HG03175 (cell line): ENCODE measurements around the gene SLC6A6.

Experiments
- ATAC-seq: cut with Tn5 transposase; IDR thresholded peaks from one replicate; pipeline ENCODE4 v1.9.1; 2021; ENCODE audit warnings: mild to moderate bottlenecking, moderate library complexity; ENCODE audit not compliant: unreplicated experiment

Gene SLC6A6

GRCh38 chr3:14464521-14464920, 62.1 kb downstream of the SLC6A6 start:
- no peak for ATAC-seq

- ATAC-seq, result no peak
Measured at GRCh38 chr3:14465425-14465824, 63.0 kb downstream of the SLC6A6 start.

GRCh38 chr3:14466179-14466903, 63.9 kb downstream of the SLC6A6 start:
- no peak for ATAC-seq

DNA sequence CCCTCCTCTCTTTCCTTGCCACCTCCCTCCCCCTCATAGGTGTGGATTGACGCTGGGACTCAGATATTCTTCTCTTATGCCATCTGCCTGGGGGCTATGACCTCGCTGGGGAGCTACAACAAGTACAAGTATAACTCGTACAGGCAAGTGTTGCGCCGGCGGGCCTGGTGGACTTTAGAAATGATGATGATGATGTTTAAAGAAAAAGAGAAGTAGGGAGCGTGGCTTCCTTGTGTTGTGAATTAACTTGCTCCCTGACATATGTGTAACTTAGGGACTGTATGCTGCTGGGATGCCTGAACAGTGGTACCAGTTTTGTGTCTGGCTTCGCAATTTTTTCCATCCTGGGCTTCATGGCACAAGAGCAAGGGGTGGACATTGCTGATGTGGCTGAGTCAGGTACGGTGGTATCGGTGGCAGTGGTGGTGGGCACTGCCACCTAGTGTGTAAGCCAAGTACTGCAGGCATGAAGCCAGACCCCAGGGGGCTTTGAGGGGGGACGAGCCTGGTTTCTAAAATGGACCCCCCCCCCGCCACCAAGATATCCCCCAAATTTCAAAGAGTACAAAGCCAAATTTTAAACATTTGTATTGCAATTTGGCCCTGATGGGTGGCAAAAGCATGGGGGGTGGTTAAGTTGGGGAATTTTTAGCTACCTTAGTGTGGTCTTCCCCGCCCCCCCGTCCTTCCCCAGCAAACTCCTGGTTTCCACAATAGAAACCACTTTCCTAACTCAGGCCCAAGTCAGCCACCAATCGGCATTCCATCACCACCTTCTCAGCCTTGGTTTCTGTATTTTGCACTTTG, 65.6 kb downstream of the SLC6A6 start:
- no peak for ATAC-seq

DNA sequence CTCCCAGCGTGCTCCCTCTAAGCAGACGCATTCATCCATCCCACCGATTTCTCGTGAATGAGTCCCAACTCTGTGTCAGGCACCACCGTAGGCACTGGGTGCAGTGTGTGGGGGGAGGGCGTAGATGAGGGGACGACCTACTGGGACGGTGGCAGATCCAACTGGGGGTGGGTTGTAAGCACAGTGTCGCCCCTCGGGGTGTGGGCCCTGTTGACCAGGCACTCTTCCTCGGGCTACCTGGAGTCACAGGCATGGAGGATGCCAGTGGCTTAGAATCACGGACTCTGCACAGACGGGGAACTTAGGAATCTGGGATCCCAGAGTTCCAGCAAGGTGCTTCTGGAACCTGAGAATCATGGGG, 66.2 kb downstream of the SLC6A6 start:
- ATAC-seq, result no peak

- no peak for ATAC-seq
Measured at GRCh38 chr3:14470461-14470860, 68.1 kb downstream of the SLC6A6 start.

DNA sequence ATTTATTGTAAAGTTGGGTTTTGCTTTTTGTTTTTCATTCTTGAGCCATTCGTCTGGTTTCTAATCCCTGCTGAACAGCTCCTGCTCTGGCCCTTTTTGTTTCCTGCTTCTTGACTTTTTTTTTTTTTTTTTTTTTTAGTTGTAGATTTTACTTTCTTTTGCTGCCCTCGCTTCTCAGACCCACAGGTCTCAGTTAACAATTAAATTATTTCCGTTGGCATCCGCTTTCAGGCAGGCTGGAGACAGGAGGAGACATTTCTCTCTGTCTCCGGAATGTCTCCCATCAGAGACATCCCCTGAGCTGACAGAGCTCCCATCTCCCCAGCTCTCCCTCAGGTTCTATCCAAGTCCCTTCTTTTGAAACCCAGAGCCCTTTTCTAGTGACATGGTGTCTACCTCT, 68.6 kb downstream of the SLC6A6 start:
- no peak for ATAC-seq

DNA sequence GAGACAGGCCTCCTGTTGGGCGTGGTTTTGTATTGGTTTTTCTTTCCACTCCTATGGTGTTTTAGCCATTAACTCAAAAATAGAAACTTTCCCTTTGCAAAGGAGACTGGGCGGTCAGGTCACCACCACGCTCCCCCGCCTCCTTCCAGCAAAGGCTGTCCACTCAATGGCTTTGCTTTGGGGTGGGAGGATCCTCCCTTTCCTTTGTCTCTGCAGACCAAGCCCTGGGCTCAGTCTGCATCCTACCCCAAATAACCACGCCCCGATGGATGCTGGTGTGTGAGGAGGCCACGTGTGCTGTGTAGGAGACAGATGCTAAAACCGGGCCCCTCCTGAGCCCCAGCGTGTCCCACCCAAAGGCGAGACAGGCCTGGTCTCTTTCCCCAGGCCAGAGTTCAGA, 69.3 kb downstream of the SLC6A6 start:
- no peak for ATAC-seq

DNA sequence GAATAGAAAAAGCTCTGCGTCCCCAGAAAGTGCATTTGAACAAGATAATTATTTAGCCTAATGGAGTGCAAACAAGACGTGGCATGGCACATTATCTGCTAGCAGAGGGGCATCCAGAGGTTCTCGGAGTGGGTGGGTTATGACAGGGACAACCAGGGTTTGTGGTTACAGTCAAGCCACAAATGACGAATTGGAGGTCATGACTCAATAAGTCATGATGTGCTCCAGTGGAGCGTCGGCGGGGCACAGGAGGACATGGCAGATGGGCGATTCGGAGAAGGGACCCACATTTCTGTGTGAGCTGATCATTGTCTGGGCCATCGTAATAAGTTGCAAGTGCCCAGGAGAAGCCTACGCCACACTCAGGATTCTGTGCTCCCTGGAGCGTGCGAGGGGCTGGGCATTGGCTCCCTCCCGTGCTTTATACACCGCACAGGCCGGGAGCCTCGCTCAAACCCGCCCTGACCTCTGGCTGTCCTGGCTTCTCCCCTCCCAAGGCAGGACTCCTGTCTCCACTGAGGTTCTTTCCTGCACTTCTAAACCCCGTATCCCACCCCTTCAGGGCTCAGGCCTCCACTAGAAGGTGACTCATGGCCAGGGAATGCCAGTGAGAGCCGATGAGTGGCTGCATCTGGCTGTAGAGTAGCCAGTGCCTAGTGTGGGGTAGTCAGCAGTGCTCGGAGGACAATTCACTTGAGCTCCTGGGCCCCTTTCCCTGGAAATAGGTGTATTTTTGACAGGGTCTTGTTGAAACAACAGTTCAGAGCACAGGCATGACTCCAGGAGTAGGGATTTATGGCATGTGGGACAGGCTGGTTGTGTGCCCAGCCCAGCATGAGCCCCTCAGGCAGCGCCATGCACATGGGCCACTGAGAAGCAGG, 70.3 kb downstream of the SLC6A6 start:
- no peak for ATAC-seq

DNA sequence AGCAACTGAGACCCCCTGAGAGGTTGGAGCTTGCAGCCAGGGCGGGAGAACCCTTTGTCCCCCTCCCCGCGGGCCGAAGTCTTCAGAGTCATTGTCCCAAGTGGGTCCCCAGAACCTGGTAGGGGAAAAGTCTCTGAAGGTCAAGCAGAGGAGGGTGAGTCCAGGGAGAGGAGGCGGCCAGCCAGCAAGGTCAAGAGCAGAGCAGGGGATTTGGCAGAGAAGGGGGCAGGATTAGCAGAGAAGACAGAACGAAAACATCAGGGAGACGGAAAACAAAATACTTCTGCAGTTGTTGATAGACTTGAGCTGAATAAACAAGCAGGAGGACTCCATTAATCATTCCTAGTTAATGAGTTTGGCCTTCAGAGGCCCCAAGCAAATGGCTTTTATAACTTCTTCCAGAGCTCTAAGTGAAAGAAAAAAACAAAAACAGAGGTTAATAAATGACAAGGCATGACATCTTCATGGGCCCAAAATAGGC, 71.0 kb downstream of the SLC6A6 start:
- ATAC-seq, result no peak

DNA sequence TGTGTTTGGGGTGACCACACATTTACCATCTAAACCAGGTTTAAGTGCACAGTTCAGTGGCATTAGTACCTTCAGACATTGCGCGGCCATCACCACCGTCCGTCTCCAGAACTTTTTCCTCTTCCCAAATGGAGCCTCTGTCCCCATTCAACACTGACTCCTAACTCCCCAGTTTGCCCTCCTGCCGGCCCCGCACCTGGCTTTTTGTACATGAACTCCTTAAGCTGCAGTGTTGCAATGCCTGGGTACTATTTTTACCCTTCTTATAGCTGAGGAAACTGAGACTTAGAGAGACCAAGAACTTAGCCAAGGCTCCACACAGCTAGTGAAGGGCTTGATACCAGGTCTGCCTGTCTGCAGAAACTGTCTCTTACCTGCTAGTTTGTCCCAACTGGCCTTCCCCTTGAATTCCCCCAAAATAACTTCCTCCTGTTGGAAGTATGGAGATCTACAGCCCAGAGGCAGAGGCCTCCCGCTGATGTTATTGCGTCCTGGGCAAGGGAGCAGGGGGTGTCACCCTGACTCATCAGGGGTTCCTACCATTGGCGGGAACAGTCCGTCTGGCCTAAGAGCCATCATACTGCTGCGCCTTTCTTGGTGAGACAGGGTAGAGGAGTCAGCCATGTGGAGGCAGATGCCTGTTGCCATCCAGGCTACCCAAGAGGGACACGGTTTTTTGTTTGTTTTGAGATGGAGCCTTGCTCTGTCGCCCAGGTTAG, 72.1 kb downstream of the SLC6A6 start:
- no peak for ATAC-seq

DNA sequence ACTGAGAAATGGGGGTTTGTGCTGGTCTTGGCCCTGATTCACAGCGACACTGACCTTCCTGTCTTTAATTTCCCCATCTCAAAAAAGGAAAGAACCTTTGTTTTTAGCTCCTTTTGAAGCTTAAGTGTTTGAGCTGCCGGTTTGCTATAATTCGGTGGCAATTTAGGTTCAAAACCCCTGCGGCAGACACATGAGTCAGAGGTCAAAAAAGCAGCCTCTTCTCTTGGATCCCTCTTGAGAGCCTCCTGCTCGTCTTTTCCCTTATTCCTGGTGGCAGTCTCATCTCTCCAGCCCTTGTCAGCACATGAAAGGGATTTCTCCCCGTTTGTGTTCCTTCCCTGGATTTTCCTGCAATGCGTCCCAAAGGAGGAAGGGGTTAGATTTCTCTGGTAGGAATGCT, 73.2 kb downstream of the SLC6A6 start:
- ATAC-seq, result no peak

- ATAC-seq, result no peak
Measured at GRCh38 chr3:14476583-14477265, 74.3 kb downstream of the SLC6A6 start.

DNA sequence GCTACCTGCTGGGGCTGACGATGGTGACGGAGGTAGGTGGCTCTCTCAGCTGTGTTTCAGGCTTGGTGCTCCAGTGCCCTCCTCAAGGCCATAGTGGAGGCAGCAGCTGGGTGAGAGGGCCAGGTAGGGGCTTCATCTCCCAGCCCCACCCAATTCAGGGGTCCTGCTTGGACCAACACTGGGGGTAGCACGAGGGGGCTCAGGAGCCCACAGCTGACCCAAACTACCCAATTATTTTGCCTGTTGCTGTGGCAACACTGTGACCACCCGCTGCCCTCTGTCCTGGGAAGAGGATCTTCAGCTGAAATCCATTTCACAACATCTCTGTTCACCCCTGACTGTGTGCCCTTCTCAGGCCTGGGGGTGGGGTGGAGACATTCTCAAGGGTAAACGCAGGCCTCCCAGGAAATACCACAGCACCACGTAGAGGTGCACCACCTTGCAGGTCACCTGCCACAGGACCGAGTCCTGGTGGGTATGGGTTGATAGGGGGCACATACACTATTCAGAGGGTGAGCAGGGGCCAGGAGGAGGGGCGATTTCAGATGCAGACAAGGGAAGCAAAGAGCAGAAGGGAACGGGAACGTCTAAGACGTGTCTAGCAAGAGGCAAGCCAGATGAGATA, 75.0 kb downstream of the SLC6A6 start:
- no peak for ATAC-seq

DNA sequence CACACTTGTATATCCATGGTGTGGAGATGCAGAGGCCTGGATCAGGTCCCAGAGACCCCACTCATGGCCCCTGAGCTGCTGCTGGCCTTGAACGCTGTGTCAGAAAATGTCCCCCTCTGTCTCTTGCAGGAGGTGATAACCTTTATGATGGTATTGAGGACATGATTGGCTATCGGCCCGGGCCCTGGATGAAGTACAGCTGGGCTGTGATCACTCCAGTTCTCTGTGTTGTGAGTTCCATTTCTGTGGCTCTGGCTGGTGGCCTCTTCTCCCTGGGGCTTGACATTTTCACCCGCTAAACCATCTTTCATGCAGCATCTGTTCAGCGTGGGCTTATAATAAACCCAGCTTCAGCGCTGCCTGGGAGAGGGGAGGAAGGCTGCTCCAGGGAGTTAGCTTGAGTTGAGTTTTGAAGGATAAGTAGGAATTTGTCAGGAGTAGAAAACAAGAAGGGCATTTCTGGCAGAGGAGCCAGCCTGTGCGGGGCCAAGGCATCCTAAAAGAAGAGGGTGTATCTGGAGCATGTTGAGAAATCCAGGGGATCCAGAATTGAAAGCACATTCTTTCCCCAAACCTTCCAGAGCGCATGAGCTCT, 76.6 kb downstream of the SLC6A6 start:
- no peak for ATAC-seq

DNA sequence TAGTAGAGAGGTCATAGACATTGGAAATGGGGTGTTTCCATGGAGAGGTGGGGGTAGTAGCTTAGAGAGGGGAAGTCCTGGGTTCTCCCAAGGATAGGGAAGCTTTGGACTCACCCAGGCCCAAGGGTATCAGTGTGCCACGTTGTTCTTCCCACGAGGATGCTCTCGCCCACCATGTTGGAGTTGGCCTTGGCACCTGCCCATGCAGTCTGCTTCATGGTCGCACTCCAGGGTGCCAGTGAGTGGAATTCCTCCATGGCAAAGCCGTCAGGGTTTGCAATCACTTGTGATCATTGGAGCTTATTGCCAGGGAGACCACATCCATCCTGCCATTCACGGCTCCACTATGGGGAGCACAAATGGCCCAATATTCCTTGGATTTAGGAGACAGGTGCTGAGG, 77.2 kb downstream of the SLC6A6 start:
- no peak for ATAC-seq

- ATAC-seq, result no peak
Measured at GRCh38 chr3:14480207-14481017, 78.0 kb downstream of the SLC6A6 start.

GRCh38 chr3:14481018-14481645, 78.7 kb downstream of the SLC6A6 start:
- ATAC-seq, result no peak
